Measurements from ENCODE around the gene C20orf204. TPM values are rescaled to one million over a fixed set of nuclear protein-coding genes. Genes with fewer than 3 reads are reported as not detected.

Gene C20orf204
- total and polyA plus RNA-seq, 4 donors: 0.07 to 0.59 (median 0.12) TPM

DNA sequence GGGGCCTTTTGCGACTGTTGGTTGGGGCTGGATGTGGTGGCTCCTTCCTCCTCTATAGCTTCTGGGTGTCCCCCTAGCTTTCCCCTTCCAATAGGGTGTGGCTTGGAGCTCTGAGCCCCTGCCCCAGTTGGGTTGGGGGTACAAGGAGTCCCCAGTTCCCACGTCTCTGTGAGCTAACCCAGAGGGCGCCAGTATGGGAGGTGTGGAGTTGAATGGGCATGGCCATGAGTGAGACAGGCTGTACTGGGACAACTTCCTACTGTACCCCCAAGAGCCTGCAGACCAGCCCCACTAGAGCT, 1.2 kb downstream of the C20orf204 start:
- H3K4me1 ChIP-seq (ENCODE audit: control insufficient read depth in 4 of 4, insufficient read depth in 4 of 4, low read length in 3 of 4): peaks cover 4 to 22% (median 11%) of the 10 kb centered on the region in 4 donors
- no peaks in the 10 kb centered on the region for H3K9me3 ChIP-seq (ENCODE audit: control insufficient read depth in 4 of 4, low read length in 3 of 4)
- H3K4me3 ChIP-seq (ENCODE audit: low read depth in 1 of 3, low read length in 3 of 3): no peak overlapping the region
- H3K27me3 ChIP-seq (ENCODE audit: control insufficient read depth in 4 of 4, insufficient read depth in 4 of 4, low read length in 3 of 4): peaks cover 0 to 3% (median 2%) of the 10 kb centered on the region in 4 donors
- no peak overlapping the region for H3K27ac ChIP-seq (ENCODE audit: low read depth in 1 of 2, low read length in 2 of 2)
- peaks cover 1 to 20% (median 10%) of the 10 kb centered on the region in 4 donors for H3K36me3 ChIP-seq (ENCODE audit: control insufficient read depth in 4 of 4, insufficient read depth in 3 of 4, low read depth in 1 of 4, low read length in 3 of 4)
- WGBS: 75% methylated on average over 3 of the region's 3 CpGs
- no peak overlapping the region for H3K9ac ChIP-seq (ENCODE audit: low read depth in 1 of 2, low read length in 2 of 2)
- no peak for TF ChIP-seq FOXA2 (IDR thresholded peaks at IDR 0.05)
- TF ChIP-seq RAD21 (IDR thresholded peaks at IDR 0.05): no peak
- no peak for TF ChIP-seq GABPA (IDR thresholded peaks at IDR 0.05 in 1 of 2, conservative IDR thresholded peaks at IDR 0.05 in 1 of 2)
- no peak for TF ChIP-seq TAF1 (conservative IDR thresholded peaks at IDR 0.05)
- TF ChIP-seq YY1 (IDR thresholded peaks at IDR 0.05): no peak
- no peak for TF ChIP-seq JUND (IDR thresholded peaks at IDR 0.05)
- TF ChIP-seq EGR1 (IDR thresholded peaks at IDR 0.05; ENCODE audit: low read depth in 2 of 2): no peak
- TF ChIP-seq FOXA1 (IDR thresholded peaks at IDR 0.05): no peak
- no peak for TF ChIP-seq HNF4A (conservative IDR thresholded peaks at IDR 0.05)
- no peak for TF ChIP-seq REST (IDR thresholded peaks at IDR 0.05)
- TF ChIP-seq NR2F2 (IDR thresholded peaks at IDR 0.05): no peak
- no peak for TF ChIP-seq ATF3 (IDR thresholded peaks at IDR 0.05)
- no peak for TF ChIP-seq RXRA (IDR thresholded peaks at IDR 0.05)
- TF ChIP-seq, protein P1, sequence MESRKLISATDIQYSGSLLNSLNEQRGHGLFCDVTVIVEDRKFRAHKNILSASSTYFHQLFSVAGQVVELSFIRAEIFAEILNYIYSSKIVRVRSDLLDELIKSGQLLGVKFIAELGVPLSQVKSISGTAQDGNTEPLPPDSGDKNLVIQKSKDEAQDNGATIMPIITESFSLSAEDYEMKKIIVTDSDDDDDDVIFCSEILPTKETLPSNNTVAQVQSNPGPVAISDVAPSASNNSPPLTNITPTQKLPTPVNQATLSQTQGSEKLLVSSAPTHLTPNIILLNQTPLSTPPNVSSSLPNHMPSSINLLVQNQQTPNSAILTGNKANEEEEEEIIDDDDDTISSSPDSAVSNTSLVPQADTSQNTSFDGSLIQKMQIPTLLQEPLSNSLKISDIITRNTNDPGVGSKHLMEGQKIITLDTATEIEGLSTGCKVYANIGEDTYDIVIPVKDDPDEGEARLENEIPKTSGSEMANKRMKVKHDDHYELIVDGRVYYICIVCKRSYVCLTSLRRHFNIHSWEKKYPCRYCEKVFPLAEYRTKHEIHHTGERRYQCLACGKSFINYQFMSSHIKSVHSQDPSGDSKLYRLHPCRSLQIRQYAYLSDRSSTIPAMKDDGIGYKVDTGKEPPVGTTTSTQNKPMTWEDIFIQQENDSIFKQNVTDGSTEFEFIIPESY (IDR thresholded peaks at IDR 0.05): no peak
- DNase-seq (ENCODE audit: low spot score): no peak

GRCh38 chr20:64037498-64038213, 1.7 kb downstream of the C20orf204 start:
- TF ChIP-seq TAF1 (conservative IDR thresholded peaks at IDR 0.05) (no peak), REST (IDR thresholded peaks at IDR 0.05) (no peak), NR2F2 (IDR thresholded peaks at IDR 0.05) (no peak), HNF4G (IDR thresholded peaks at IDR 0.05) (no peak)
- 14% methylated on average over 36 of the region's 36 CpGs for WGBS
- H3K4me3 ChIP-seq (ENCODE audit: low read depth in 1 of 3, low read length in 3 of 3): peak overlapping the region in 1 of 3 donors; percentile 61
- H3K27me3 ChIP-seq (ENCODE audit: control insufficient read depth in 4 of 4, insufficient read depth in 4 of 4, low read length in 3 of 4): peaks cover 0 to 3% (median 2%) of the 10 kb centered on the region in 4 donors
- H3K27ac ChIP-seq (ENCODE audit: low read depth in 1 of 2, low read length in 2 of 2): no peak overlapping the region
- no peak for DNase-seq (ENCODE audit: low spot score)
- H3K9me3 ChIP-seq (ENCODE audit: control insufficient read depth in 4 of 4, low read length in 3 of 4): no peaks in the 10 kb centered on the region
- H3K36me3 ChIP-seq (ENCODE audit: control insufficient read depth in 4 of 4, insufficient read depth in 3 of 4, low read depth in 1 of 4, low read length in 3 of 4): peaks cover 0 to 15% (median 6%) of the 10 kb centered on the region in 4 donors
- peaks cover 7 to 26% (median 11%) of the 10 kb centered on the region in 4 donors for H3K4me1 ChIP-seq (ENCODE audit: control insufficient read depth in 4 of 4, insufficient read depth in 4 of 4, low read length in 3 of 4)
- H3K9ac ChIP-seq (ENCODE audit: low read depth in 1 of 2, low read length in 2 of 2): no peak overlapping the region
